Measurements from ENCODE around the gene TARS1. TPM values are rescaled to one million over a fixed set of nuclear protein-coding genes. Genes with fewer than 3 reads are reported as not detected.

Gene TARS1
- total RNA-seq, 1 donor from 2014 or later: 306 TPM

- Histone ChIP-seq H3K4me1 (ENCODE audit: insufficient read depth, low read length) (no peaks in the 10 kb centered on the region), H4K20me1 (ENCODE audit: insufficient read depth, low read length) (no peaks in the 10 kb centered on the region), H3K79me2 (ENCODE audit: insufficient read depth, low read length) (no peaks in the 10 kb centered on the region), H3K36me3 (ENCODE audit: insufficient read depth, low read length) (no peaks in the 10 kb centered on the region), H3K4me2 (ENCODE audit: low read length) (no peak overlapping the region), H3K27me3 (ENCODE audit: insufficient read depth, low read length) (no peaks in the 10 kb centered on the region), H3K4me3 (ENCODE audit: insufficient read depth, low read depth, low read length) (no peak overlapping the region), H3K9me3 (ENCODE audit: insufficient read depth, low read depth, low read length) (no peaks in the 10 kb centered on the region), H3K9ac (ENCODE audit: low read length) (no peak overlapping the region), H2AFZ (ENCODE audit: low read depth, low read length) (no peak overlapping the region), H3K27ac (ENCODE audit: low read depth, low read length) (no peak overlapping the region)
- FAIRE-seq (no peak), DNase-seq (ENCODE audit: low read depth) (no peak)
- no peaks in the 10 kb centered on the region for H3K4me1 Mint-ChIP-seq (ENCODE audit: low read depth, unreplicated experiment)
- peaks cover 6% of the 10 kb centered on the region for H3K36me3 Mint-ChIP-seq (ENCODE audit: low read depth, unreplicated experiment)
- TF ChIP-seq CTCF (IDR thresholded peaks at IDR 0.05; ENCODE audit: insufficient read depth, low read depth, low read length): no peak
- TF ChIP-seq EZH2 (IDR thresholded peaks at IDR 0.05; ENCODE audit: insufficient read depth, low read length): no peak
- H3K9me3 Mint-ChIP-seq (ENCODE audit: unreplicated experiment): no peaks in the 10 kb centered on the region
- H3K4me3 Mint-ChIP-seq (ENCODE audit: unreplicated experiment): no peak overlapping the region
- H3K27me3 Mint-ChIP-seq (ENCODE audit: low read depth, unreplicated experiment): no peaks in the 10 kb centered on the region
- H3K27ac Mint-ChIP-seq (ENCODE audit: unreplicated experiment): no peak overlapping the region
These were observed 49.4 kb downstream of the TARS1 start for GRCh38 chr5:33490071-33490665.

DNA sequence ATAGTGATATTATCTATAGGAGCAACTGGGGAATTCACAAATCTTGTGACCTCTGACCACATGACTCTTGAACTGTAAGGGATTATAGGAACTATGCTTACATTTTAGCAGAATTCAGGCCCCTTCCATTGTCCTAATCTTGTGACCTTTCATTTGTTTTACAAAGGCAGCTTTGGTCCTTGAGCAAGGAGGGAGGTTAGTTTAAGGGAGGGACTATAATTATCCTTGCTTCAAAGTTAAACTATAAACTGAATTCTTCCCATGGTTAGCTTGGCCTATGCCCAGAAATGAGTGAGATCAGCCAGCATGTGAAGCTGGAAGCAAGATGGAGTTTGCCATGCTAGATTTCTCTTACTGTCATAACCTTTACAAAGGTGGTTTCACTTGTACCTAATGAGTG is 51.2 kb downstream of the TARS1 start:
- no peaks in the 10 kb centered on the region for H3K4me1 Mint-ChIP-seq (ENCODE audit: low read depth, unreplicated experiment)
- FAIRE-seq: no peak
- no peak overlapping the region for H3K27ac Mint-ChIP-seq (ENCODE audit: unreplicated experiment)

More for the DNA sequence above, 51.2 kb downstream of the TARS1 start:
- Mint-ChIP-seq H3K27me3 (ENCODE audit: low read depth, unreplicated experiment) (no peaks in the 10 kb centered on the region), H3K36me3 (ENCODE audit: low read depth, unreplicated experiment) (peaks cover 6% of the 10 kb centered on the region), H3K9me3 (ENCODE audit: unreplicated experiment) (no peaks in the 10 kb centered on the region), H3K4me3 (ENCODE audit: unreplicated experiment) (no peak overlapping the region)
- Histone ChIP-seq H3K9ac (ENCODE audit: low read length) (no peak overlapping the region), H3K27ac (ENCODE audit: low read depth, low read length) (no peak overlapping the region), H3K36me3 (ENCODE audit: insufficient read depth, low read length) (no peaks in the 10 kb centered on the region), H3K4me1 (ENCODE audit: insufficient read depth, low read length) (no peaks in the 10 kb centered on the region), H3K9me3 (ENCODE audit: insufficient read depth, low read depth, low read length) (no peaks in the 10 kb centered on the region), H4K20me1 (ENCODE audit: insufficient read depth, low read length) (no peaks in the 10 kb centered on the region), H2AFZ (ENCODE audit: low read depth, low read length) (no peak overlapping the region), H3K79me2 (ENCODE audit: insufficient read depth, low read length) (no peaks in the 10 kb centered on the region), H3K4me2 (ENCODE audit: low read length) (no peak overlapping the region), H3K27me3 (ENCODE audit: insufficient read depth, low read length) (no peaks in the 10 kb centered on the region), H3K4me3 (ENCODE audit: insufficient read depth, low read depth, low read length) (no peak overlapping the region)
- DNase-seq (ENCODE audit: low read depth): no peak
- no peak for TF ChIP-seq CTCF (IDR thresholded peaks at IDR 0.05; ENCODE audit: insufficient read depth, low read depth, low read length)
- no peak for TF ChIP-seq EZH2 (IDR thresholded peaks at IDR 0.05; ENCODE audit: insufficient read depth, low read length)
